Ureter (tissue), 1 donor: ENCODE results near the gene UCK2. TPM values are rescaled to one million over a fixed set of nuclear protein-coding genes. Genes with fewer than 3 reads are reported as not detected.

Experiments
- DNase-seq: peaks from one replicate; pipeline ENCODE4 v3.0.0-alpha.2; 2020; ENCODE audit warnings: low spot score
- total RNA-seq: library from RNA; stranded (reverse); gene quantifications from one replicate; pipeline ENCODE4 v1.2.4, GENCODE V29; 2023
- donor health status: DM: yes; HTN: yes; CAD: no.

UCK2 gene
- total RNA-seq, 1 donor from 2014 or later = 44.7 TPM

DNA sequence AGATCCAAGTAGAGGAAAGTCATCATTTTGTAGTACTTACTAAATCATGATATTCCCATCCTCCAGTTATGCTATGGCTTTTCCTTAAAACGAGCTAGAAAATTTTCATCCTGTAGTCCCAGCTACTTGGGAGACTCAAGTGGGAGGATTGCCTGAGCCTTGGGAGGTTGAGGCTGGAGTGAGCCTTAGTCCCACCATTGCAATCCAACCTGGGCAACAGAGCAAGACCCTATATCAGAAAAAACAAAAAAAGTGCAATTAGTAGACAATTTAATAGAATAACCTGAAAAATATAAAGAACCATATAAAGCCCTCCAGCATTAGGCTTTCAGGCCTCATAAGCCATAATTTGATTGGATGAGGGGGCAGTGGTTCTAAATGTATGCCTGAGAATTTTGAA is 6.8 kb downstream of the UCK2 start:
- DNase-seq = no peak

DNA sequence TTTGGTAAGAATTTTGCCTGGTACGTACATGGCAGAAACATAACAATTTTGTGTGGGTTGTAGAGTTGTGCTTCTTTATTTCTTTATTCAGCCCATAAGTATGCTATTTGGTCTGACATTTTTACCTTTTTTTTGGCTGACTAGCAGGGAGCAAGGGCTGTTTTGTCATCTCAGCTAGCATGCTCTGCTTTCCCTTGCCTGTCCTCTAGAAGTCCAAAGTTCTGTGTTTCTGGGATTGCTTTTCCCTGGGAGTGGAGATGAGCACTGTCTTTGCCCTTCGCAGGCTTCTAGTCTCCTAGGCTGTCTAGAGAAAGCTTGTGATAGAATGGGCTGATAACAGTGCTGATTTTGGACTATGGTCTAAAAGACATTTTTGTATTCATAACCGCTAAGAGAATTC is 7.5 kb downstream of the UCK2 start:
- no peak for DNase-seq

DNA sequence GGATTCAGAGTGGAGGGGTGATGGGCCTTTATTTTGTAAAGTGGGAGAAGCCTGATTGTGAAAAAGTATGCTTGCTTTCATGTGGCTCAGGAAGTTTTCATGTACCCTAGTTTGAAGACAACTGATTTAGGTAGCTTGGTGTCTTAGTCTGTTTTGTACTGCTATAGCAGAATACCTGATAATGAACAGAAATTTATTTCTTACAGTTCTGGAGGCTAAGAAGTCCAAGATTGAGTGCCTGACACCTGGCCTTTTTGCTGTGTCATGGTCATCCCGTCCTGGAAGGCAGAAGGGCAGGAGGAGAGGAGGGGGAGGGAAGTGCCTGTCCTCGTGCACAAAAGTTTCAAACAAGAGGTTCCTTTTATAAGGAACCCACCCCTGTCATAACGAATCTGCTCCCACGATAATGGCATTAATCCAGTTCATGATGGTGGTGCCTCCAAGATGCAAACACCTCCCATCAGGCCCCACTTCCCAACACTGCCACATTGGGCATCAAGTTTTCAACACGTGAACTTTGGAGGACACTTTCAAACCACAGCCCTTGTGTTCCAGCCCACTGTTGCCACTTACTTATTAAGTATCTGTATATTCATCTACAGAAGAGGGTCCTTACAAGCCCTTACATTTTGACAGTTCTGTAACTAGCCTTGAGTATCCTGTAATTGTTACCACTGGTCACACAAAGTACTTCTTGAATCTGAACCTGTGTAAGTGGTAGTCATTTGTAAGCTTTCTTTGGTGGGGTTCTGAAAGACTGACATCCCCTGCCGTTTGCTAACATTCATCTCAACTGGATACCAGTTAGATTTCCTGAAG is 9.5 kb downstream of the UCK2 start:
- DNase-seq = no peak

DNA sequence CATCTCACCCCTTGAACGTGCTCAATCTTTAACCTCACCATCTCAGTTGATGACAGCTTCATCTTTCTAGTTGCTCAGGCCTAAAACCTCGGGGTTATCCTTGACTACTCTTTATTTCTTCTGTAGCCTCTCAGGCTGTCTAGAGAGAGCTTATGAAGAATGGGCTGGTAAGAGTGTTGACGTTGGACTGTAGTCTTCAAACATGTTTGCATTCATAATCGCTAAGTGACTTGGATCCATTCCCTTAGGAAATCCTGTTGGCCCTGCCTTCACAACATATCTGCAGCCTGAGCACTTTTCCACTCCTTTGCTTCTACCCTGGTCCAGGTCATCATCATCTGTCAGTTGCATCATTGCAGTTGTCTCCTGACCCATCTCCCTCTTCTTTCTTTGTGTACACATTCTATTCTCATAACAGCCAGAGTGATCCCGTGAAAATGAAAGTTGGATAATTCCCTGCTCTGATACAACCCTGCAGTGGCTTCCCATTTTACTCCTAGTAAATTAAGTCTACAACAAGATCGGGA is 10.5 kb downstream of the UCK2 start:
- no peak for DNase-seq

DNA sequence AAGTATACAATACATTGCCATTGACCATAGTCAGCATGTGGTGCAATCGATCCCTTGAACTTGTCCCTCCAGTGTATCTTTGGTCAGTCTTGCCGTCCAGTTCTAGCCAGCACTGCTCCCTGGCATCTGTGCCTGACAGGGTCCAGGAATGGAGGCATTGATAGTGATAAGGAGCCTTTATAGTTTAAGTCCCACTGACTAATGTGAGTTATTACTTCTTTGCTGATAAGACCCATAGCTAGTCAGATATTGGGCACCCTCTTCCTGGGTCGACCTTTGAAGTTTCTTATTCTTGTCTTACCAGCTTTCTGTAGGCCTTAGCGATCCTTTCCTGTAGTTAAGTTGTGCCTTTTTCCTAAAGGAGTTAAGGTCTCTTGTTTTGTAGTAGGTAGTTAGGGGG is 13.0 kb downstream of the UCK2 start:
- no peak for DNase-seq

DNA sequence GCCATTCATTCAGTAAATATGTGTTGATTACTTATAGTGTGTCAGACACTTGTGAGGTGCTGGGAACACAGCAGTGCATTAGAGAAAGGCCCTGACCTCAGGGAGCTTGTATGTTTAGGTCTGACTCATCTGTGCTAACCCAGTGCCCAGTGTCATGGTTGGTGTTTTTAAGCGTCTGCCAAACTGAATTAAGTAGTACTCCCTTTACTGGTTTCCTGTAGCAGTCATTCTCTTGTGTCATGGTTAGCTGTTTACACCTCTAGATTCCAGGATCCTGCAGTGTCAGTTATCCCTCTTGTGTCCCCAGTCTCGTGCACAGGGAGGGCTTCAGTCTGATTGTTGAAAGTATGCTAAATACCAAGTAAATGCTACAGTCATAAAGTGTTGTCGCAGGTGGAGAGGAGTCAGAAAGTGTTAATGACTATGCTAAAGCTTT is 14.2 kb downstream of the UCK2 start:
- no peak for DNase-seq

DNA sequence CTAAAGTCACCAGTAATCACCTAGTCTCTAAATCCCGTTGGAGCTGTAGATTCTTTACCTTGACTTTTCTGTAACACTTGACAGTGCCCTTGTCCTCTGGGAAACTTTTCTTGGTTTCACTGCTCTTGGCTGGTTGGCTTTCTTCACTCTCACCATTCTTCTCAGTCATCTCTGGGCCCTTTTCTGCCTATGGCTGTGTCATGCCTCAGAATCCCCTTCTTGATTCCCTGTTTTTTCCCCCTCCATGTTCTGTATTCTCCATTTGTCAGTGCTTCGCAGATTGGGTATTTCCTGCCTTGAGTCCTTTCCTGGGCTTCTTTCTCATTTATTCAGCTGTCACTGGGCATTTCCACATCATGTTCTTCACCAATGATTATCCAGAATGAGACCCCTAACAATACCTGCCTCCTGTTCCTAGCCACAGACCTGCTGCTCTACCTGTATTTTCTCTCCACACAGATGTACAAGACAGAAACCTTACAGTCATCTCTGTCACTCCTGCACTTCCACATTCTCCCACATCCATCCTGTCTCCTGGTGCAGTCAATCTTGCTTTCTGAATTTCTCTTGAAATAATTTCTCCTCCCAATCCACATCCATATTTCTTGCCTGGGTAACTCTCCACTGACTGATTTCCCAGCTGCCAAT is 14.7 kb downstream of the UCK2 start:
- no peak for DNase-seq

DNA sequence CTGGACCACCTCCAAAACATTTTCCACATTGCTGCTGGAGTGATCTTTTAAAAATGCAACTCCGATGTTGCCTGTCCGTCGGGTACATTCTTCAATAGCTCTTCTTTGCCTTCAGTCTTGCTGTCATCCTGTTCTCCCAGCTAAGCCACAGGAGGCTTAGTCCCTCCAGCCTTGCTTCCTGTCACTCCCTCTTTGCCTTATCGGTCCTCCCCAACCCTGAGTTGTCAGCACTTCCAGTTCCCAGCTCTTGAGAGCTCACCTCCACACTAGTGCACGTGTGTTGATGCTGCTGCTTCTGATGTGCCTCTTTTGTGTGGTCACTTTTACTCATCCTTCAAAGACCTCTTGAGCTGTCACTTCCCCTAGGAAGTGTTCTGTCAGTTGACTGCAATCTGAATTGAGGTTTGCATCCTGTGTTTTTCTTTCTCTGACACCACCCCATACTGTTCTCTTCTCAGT is 15.3 kb downstream of the UCK2 start:
- no peak for DNase-seq

DNA sequence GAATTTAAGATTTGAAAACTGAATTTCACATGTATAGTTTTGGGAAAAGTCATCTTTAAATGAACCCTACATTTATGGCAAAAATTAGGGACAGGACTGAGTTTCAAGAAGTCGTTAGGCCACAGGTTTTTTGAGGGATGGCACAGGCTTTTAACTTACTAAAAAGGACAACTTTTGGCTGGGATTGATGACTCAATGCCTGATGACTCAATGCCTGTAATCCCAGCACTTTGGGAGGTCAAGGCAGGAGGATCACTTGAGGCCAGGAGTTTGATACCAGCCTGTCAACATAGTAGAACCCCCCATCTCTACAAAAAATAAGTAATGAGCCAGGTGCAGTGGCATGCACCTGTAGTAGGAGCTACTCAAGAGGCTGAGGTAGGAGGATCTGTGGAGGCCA is 15.9 kb downstream of the UCK2 start:
- no peak for DNase-seq

DNA sequence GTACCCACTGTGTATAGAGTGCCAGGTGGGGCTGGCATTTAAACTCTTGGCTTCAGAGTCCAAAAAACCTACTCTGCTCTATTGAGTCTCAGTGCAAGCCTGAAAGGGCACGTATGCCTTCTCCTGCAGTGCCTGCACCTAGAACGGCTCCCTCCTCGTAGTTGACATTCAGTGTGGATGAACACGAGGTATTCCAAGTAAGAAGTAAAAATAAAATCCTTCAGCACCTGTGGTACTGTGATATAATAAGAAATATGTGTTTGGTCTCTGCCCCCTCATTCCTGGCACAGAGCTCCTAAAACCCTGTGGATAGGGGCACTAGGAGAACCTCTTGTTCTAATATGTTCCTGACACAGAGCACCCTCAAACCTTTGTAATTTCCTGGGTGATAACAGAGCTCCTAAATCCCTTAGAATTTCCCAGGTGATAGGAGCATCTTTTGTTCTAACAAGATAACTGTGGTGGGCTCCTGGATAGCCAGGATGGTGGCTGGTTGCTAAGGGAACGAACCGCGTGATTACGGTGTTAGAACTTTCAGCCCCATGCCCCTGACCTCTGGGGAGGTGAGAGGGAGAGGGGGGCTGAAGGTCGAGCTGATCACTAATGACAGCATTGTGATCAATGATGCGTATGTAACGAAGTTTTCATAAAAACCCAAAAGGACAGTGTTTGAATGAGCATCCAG is 16.8 kb downstream of the UCK2 start:
- no peak for DNase-seq

DNA sequence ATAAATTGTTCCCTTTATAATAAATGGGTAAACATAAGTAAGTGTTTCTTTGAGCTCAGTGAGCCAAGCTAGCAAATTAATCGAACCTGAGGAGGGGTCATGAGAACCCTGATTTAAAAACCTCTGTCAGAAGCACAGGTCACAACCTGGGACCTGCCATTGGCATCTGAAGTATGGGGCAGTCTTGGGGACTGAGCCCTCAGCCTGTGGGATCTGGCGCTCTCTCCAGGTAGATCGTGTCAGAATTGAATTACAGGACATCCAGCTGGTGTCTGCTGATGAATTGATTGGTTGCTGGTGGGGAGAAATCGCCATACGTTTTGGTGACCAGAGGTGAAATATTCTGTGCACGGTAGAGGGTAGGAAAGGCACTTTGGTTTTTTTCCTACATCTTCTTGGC is 17.5 kb downstream of the UCK2 start:
- no peak for DNase-seq

DNA sequence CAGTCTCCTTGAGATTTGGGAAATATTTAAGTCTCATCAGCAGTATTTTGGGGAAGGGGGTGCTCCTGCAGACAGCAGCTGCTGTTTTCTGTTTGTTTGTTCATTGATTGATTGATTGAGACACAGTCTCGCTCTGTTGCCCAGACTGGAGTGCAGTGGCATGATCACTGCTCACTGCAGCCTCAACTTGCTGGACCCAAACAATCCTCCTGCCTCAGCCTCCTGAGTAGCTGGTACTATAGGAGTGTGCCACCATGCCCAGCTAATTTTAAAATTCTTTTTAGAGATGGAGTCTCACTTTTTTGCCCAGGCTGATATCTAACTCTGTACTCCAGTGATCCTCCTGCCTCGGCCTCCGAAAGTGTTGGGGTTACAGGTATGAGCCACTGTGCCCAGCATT is 18.2 kb downstream of the UCK2 start:
- DNase-seq = no peak

DNA sequence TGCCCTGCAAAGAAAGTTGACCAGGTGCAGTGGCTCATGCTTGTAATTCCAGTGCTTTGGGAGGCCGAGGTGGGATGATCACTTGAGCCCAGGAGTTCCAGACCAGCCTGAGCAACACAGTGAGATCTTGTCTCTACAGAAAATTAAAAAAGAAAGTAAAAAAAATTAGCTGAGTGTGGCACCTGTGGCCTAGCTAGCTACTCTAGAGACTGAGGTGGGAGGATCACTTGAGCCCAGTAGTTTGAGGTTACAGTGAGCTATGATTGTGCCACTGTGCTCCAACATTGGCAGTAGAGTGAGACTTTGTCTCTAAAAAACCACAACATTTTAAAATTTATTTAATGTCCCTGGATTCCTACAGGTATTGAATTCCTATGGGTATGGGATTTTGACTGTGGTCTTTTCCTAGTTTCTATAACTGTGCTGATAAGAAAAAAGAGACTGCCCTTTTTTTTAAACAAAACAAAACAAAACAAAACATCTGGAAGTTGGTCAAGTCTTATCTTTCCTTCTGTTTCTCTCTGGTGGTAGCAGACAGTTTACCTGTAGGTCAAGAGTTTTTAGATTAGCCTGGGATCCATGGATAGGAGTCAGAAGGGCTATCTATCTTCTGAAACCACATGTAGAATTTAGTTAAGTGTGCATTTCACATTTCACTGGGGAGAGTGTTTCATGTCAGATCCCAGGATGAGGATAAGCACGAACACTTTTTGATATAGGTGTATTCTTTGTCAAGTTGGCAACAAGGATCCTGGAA is 18.8 kb downstream of the UCK2 start:
- DNase-seq = no peak

DNA sequence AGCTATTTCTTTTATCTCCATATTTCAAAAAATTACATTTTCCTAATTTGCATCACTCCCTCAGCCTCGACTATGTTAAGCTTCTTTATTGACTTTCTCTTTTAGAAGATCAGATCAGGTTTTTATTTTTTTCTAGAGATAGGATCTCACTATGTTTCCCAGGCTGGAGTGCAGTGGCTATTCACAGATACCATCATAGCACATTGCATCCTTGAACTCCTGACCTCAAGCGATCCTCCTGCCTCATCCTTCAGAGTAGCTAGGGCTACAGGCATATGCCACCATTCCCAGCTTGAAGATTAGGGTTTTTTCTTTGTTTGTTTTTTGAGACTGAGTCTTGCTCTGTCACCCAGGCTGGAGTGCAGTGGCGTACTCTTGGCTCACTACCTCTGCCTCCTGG is 20.1 kb downstream of the UCK2 start:
- DNase-seq = no peak

DNA sequence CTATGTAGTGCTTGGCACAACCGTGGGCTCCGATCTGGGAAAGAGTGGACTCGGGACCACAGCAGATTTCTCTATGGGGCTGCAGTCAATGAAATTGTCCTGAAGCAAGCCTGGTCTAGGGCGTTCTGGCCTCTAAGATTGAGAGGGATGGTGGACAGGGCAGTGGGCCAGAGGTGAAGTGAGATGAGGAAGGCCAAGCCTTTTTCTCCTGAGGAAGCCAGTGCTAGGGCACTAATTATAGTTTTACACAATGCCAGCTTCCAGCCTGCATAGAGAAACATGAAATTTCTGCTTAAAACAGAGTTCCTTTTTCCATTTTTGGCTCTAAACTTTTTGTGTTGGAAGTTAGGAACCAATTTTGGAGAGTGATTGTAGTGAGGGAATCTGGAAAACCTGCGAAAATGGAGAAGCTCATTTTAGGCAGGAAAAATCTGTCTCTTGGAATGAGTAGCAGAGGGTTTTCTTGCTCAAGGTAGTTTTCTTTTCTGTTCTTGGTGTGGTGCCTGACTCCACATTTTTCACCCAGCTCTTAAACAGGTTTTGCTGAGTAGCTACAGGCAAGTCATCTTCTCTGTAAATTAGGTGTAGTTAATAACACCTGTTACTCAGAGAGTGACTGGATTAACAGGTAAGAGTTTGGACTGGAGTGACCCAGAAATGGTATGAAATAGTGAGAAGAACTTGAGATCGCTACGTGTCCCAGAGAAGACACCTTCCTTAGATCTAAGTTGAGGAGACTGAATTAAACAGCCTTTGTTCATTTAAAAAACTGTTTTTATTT is 22.1 kb downstream of the UCK2 start:
- no peak for DNase-seq

DNA sequence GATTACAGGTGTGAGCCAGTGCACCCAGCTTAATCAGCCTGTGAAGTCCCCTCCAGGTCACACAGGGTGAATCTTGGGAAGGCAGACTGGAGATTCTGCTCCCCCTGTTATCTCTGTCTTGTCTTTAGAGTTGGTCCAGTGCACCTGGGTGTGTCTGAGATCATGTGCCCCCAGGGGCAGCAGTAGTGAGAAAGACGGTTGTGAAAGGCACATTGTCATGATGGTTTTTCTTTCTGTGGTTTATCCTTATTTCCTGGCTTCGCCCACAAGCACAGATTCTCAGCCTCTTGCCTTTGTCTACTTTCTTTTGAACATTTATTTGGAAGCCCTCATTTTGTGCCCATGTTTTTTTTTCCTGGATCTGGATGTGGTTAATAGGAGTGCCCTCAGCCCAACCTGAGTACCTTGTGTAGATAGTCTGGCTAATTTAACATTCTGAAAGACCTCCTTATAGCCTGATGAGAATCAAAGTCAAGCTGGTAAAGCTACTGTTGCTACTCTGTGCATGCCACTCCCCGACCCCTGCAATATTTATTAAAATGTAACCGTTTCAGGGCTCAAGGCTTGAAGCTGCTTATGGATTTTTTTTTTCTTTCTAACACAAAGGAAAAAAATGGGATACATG is 23.7 kb downstream of the UCK2 start:
- DNase-seq = no peak

DNA sequence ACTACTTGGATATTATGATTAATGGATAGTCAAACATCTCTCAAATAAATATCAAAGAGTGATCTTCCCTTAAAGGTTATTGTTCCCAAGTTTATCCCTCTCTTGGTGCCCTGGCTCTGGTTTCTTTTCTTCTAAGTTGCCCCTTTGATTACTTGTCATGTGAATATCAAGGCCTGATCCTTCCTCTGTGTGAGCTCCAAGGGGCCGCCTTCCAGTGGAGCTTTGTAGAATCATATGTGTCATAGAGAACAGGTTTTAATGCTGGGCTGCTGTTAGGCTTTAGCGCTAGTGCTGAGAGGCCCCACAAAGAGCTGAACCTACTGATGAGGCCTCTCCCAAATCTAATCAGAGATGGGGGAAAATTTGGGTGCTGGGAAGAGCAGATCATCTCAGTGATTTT is 25.5 kb downstream of the UCK2 start:
- DNase-seq = no peak

DNA sequence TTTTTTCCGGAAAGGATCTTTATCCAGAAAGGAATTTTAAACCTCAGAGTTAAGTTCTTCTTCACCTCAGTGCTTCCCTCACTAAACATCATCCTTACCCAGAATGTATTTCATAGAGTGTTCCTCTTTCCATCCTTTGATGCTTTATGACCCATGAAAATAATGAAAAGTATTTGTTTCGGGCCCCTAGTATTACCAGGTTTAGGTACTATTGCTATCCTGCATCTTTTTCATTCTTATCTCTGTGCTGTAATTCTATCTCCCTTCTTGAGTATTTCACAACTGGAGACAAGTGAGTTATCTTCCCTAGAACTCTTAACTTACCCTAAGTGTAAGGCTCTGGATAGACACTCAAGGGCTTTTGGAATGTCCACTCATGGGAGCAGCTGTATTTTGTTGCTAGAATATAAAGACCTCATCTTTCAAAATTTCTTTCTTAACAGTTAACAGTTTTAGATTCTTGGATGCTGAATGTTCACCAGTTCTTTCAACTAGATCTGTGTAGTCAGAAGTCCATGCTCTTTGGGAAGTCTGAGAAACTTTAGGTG is 26.2 kb downstream of the UCK2 start:
- DNase-seq = no peak

DNA sequence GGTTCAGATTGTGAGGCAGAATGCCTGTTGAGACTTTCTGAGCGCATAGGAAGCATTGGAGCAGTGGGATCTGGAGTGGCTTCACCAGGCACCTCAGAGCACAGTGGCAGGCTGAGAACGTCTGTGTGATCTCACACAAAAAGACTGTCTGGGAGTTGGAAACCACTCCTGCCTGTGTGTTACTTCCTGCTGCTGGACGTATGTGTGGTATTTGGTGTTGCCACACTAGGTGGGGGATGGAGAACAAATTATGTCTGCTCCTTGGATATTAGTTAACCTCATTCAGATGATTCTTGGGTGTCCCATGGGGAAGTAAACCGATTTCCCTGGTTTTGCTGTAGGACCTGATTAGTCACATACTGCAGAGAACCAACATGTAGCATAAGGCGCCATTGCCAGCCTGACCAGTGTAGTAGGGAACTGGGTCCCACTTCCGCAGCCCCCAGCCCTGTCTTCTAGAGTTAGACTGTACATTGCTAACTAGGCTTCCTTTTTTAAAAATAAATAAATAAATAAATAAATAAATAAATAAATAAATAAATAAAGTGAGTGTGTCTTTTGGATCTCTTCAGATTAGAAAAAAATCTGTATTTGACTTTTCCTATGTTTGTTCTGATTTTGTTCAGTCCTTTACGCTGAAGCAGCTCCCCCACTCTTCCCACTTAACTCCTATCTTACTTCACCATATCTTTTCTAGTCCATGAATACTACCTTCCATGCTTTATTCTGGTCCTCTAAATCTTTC is 26.9 kb downstream of the UCK2 start:
- DNase-seq = no peak
